GM19397 (cell line): Measurements from ENCODE around the gene DHCR24.

Experiments
- ATAC-seq: cut with Tn5 transposase; IDR thresholded peaks from one replicate; pipeline ENCODE4 v1.9.1; 2021; ENCODE audit warnings: mild to moderate bottlenecking, moderate library complexity; ENCODE audit not compliant: unreplicated experiment

DHCR24 gene

DNA sequence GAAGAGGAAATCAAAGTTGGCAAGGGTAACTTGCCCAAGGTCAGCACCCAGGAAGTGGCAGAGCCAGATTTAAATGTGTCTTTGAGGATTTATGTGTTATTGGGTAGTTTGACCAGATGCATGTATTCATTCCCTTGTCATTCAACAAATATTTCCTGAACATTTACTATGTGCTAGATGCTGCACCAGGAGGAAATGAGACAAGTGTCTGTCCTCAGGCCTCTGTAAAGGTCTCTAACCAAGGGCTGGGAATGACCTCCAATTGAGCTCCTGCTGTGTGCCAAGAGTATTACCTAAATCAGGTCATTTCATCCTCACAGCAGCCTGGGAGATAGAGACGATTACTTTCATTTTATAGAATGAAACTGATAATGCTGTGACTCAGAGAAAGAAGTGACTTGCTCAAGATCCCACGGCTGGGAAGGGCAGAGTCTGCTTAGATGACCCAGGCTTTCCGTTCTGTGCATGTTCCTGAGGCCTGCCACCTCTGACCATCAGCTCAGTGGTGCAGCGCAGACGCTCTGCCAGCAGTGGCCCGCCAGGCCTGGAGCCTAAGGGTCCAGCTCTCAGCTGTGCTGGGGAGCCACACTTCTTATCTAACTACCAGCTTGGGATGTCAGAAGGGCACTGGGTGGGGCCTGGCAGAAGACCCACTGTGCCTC is 82.4 kb downstream of the DHCR24 start:
- ATAC-seq, result no peak

GRCh38 chr1:54803761-54804470 is 83.1 kb downstream of the DHCR24 start:
- ATAC-seq, result no peak

- ATAC-seq, result peak; percentile 72
Observed at GRCh38 chr1:54800899-54801759, 85.9 kb downstream of the DHCR24 start, which contains the start of gene TTC22. TSS of gene TTC22 (minus strand) at chr1:54801323. CDS start at chr1:54801163, 160 bp downstream.

GRCh38 chr1:54800041-54800898 is 86.7 kb downstream of the DHCR24 start:
- no peak for ATAC-seq
